ENCODE measurements around the gene PEMT. TPM values are rescaled to one million over a fixed set of nuclear protein-coding genes. Genes with fewer than 3 reads are reported as not detected.
A peak's percentile ranks its signal among the peaks of the same experiment; 100 is the strongest.

PEMT gene
- total and polyA plus RNA-seq, 5 experiments from 2014 or later, result 15.2 to 31.3 (median 27.5) TPM

DNA sequence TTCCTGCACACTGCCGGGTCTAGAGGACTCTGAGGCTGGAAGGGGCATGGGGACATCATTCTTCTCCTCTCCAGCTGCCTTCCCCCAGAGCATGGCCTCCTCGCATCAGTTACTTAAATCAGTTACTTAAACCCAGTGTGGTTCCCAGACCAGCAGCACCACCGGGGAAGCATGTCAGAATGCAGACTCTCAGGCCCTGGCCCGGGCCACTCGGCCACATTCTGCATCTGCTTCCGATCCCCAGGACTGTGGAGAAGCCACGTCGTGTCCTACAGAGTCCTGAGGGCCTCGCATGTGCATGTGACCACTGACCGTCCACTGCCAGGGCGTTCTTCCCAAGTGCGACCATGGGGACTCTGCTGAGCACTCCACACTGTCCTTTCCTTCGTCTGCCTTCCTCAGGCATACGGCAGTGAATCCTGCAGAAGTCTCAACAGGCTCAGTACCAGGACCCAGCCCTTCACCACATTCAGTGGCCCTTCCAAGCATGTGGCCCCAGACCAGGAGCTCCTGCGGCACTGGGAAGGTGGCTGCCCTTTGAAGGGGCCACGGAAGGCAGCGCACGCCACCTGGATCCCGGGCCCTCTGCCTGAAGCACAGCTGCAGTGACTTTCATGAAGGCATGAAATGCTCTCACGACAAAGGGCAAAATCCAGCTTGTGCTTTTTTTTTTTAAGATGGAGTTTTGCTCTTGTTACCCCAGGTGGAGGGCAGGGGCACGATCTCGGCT lies 48.4 kb downstream of the PEMT start:
- H3K27ac Mint-ChIP-seq, result no peak overlapping the region
- POLR2A ChIA-PET, result no interaction called here
- ATAC-seq, result no peak
- peaks cover 0 to 2% (median 0%) of the 10 kb centered on the region in 4 donors for H3K4me1 Mint-ChIP-seq
- peak in 1 of 10 donors; percentile 58 for DNase-seq
- H3K27me3 Mint-ChIP-seq, result no peaks in the 10 kb centered on the region
- no peaks in the 10 kb centered on the region for H3K36me3 Mint-ChIP-seq
- no peak overlapping the region for H3K4me3 Mint-ChIP-seq
- H3K9me3 Mint-ChIP-seq, result peaks cover 0 to 1% (median 0%) of the 10 kb centered on the region in 9 donors

- no peak for ATAC-seq
- no peaks in the 10 kb centered on the region for H3K36me3 Mint-ChIP-seq
- POLR2A ChIA-PET, result interaction anchor here (0.6 kb wide), 1 partner anchor 279 kb away, joined by 5 read pairs; no protein-coding TSS in a partner anchor
- DNase-seq, result peak in 1 of 10 donors; percentile 41
- H3K4me3 Mint-ChIP-seq, result no peak overlapping the region
- H3K27ac Mint-ChIP-seq, result no peak overlapping the region
- no peaks in the 10 kb centered on the region for H3K4me1 Mint-ChIP-seq
- no peaks in the 10 kb centered on the region for H3K9me3 Mint-ChIP-seq
- H3K27me3 Mint-ChIP-seq, result no peaks in the 10 kb centered on the region
These were observed 49.9 kb downstream of the PEMT start for GRCh38 chr17:17541640-17542001.

DNA sequence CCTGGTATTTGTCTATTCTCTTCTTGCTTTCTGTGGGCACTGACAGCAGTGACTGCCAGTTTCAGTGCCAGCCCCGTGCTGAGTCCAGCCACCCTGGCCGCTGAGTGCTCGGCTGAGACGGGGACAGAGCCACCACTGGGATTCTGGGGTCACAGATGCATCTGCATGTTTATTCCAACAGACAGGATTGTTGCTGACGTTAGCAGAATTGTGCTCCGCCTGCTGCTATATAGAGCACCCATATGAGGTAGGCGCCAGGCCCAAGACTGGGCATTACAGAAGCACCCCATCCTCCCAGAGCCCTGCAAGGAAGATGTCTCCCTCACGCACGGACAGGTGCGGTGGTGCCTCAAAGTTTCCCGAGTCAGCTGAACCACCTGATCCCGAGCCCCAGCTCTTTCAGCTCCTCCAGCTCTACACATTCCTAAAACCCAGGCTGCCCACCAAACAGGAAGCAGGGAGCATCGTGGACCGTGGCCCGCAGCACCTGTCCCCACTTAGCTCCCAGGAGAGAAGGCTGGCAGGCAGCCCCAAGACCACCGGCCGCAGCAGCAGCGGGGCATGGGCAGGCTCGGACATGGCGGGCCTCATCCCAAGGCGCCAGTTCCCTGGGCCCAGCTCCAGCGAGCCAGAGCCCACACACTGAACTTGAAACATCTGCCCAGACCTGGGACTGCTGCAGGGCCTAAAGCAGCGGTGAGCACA lies 50.4 kb downstream of the PEMT start:
- Mint-ChIP-seq H3K36me3 (no peaks in the 10 kb centered on the region), H3K27ac (no peak overlapping the region), H3K4me3 (no peak overlapping the region), H3K4me1 (no peaks in the 10 kb centered on the region), H3K9me3 (no peaks in the 10 kb centered on the region), H3K27me3 (no peaks in the 10 kb centered on the region)
- POLR2A ChIA-PET, result no interaction called here
- ATAC-seq (no peak), DNase-seq (peak in 1 of 10 donors; percentile 35)

GRCh38 chr17:17540278-17540906 lies 51.1 kb downstream of the PEMT start:
- H3K9me3 Mint-ChIP-seq, result no peaks in the 10 kb centered on the region
- H3K36me3 Mint-ChIP-seq, result no peaks in the 10 kb centered on the region
- no peaks in the 10 kb centered on the region for H3K4me1 Mint-ChIP-seq
- DNase-seq, result no peak
- H3K27ac Mint-ChIP-seq, result no peak overlapping the region
- POLR2A ChIA-PET, result no interaction called here
- H3K27me3 Mint-ChIP-seq, result no peaks in the 10 kb centered on the region
- no peak for ATAC-seq
- H3K4me3 Mint-ChIP-seq, result no peak overlapping the region

GRCh38 chr17:17539591-17539990 lies 51.9 kb downstream of the PEMT start:
- POLR2A ChIA-PET, result no interaction called here
- DNase-seq (no peak), ATAC-seq (no peak)
- Mint-ChIP-seq H3K9me3 (no peaks in the 10 kb centered on the region), H3K27me3 (no peaks in the 10 kb centered on the region), H3K36me3 (no peaks in the 10 kb centered on the region), H3K4me1 (no peaks in the 10 kb centered on the region), H3K4me3 (no peak overlapping the region), H3K27ac (no peak overlapping the region)

GRCh38 chr17:17538417-17539391 lies 52.8 kb downstream of the PEMT start:
- H3K36me3 Mint-ChIP-seq, result no peaks in the 10 kb centered on the region
- H3K9me3 Mint-ChIP-seq, result no peaks in the 10 kb centered on the region
- POLR2A ChIA-PET, result no interaction called here
- no peak for ATAC-seq
- no peak for DNase-seq
- H3K4me3 Mint-ChIP-seq, result no peak overlapping the region
- no peaks in the 10 kb centered on the region for H3K27me3 Mint-ChIP-seq
- H3K4me1 Mint-ChIP-seq, result no peaks in the 10 kb centered on the region
- peak overlapping the region in 1 of 10 donors; percentile 20 for H3K27ac Mint-ChIP-seq

DNA sequence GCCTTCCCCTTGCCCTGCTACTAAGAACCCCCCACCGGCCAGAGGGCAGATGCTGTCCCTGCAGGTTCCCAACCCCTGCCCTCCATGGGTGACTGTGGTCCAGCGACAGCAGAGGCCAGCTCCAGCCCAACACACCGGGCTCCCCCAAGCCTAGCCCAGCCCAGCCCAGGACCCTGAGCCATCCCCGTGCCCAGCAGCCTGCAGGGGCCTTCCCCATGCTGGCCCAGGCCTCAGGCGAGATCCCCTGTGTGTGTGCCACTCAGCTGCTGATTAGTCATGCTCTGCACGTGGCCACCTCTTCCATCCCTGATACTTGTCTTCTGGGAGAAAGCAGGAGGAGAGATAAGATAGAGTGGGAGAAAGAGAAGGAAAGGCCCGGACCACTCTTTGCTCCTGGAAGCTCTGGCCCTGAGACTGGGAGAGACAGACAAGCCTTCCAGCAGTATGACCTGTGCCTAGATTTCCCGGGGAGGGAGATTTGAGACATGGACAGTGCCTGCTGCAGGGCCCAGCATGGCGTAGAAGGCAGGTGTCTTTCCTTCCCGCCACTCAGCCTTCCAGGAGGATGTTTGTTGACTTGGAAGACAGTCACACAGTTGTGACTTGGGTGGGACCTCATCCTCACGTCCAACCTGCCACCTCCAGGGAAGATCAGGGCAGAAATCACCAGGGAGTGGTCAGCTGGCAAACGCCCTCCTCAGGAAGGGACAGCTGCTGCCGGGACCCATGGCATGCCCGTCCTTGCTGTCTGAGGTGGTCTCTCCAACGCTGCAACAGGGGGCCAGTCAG lies 54.0 kb downstream of the PEMT start:
- Mint-ChIP-seq H3K27me3 (no peaks in the 10 kb centered on the region), H3K27ac (no peak overlapping the region), H3K36me3 (no peaks in the 10 kb centered on the region), H3K4me3 (no peak overlapping the region), H3K4me1 (peaks cover 0 to 2% (median 0%) of the 10 kb centered on the region in 4 donors), H3K9me3 (no peaks in the 10 kb centered on the region)
- ATAC-seq, result no peak
- POLR2A ChIA-PET, result interaction anchor here (0.5 kb wide), 1 partner anchor 1705 kb away, joined by 4 read pairs; no protein-coding TSS in a partner anchor
- DNase-seq, result no peak

- H3K4me1 Mint-ChIP-seq, result peaks cover 0 to 2% (median 0%) of the 10 kb centered on the region in 4 donors
These were observed 54.8 kb downstream of the PEMT start for GRCh38 chr17:17536702-17537101.

GRCh38 chr17:17535957-17536356 lies 55.6 kb downstream of the PEMT start:
- H3K4me3 Mint-ChIP-seq, result no peak overlapping the region
- H3K4me1 Mint-ChIP-seq, result peaks cover 0 to 2% (median 0%) of the 10 kb centered on the region in 4 donors
- no peaks in the 10 kb centered on the region for H3K27me3 Mint-ChIP-seq
- DNase-seq (peak in 1 of 10 donors; percentile 1), ATAC-seq (no peak)
- POLR2A ChIA-PET, result no interaction called here
- no peaks in the 10 kb centered on the region for H3K9me3 Mint-ChIP-seq
- no peaks in the 10 kb centered on the region for H3K36me3 Mint-ChIP-seq
- H3K27ac Mint-ChIP-seq, result no peak overlapping the region

More at GRCh38 chr17:17536702-17537101, 54.8 kb downstream of the PEMT start:
- H3K9me3 Mint-ChIP-seq, result no peaks in the 10 kb centered on the region
- DNase-seq (peak in 1 of 10 donors; percentile 58), ATAC-seq (no peak)
- H3K36me3 Mint-ChIP-seq, result no peaks in the 10 kb centered on the region
- H3K4me3 Mint-ChIP-seq, result no peak overlapping the region
- no peak overlapping the region for H3K27ac Mint-ChIP-seq
- POLR2A ChIA-PET, result no interaction called here
- no peaks in the 10 kb centered on the region for H3K27me3 Mint-ChIP-seq

- no peaks in the 10 kb centered on the region for H3K36me3 Mint-ChIP-seq
- ATAC-seq, result no peak
- POLR2A ChIA-PET, result no interaction called here
- DNase-seq, result no peak
- H3K27ac Mint-ChIP-seq, result peak overlapping the region in 1 of 10 donors; percentile 66
- no peaks in the 10 kb centered on the region for H3K9me3 Mint-ChIP-seq
- H3K27me3 Mint-ChIP-seq, result no peaks in the 10 kb centered on the region
- H3K4me3 Mint-ChIP-seq, result no peak overlapping the region
- H3K4me1 Mint-ChIP-seq, result peaks cover 0 to 2% (median 0%) of the 10 kb centered on the region in 4 donors
These were observed 57.5 kb downstream of the PEMT start for GRCh38 chr17:17533901-17534441.

DNA sequence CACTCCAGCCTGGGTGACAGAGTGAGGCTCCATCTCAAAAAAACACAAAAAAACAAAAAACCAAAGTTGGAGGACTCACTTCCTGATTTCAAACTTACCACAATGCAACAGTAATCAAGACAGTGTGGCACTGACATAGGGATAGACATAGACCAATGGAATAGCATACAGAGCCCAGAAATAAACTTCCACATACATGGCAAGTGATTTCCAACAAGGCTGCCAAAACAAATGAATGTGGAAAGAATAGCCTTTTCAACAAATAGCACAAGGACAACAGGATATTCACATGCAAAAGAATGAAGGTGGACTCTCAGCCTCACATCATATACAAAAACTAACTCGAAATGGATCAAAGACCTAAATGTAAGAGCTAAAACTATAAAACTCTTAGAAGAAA lies 58.5 kb downstream of the PEMT start:
- Mint-ChIP-seq H3K36me3 (no peaks in the 10 kb centered on the region), H3K9me3 (no peaks in the 10 kb centered on the region), H3K27me3 (no peaks in the 10 kb centered on the region), H3K4me3 (no peak overlapping the region), H3K4me1 (peaks cover 0 to 2% (median 0%) of the 10 kb centered on the region in 4 donors), H3K27ac (peak overlapping the region in 2 of 10 donors; percentile 37 to 43)
- no peak for DNase-seq
- POLR2A ChIA-PET, result no interaction called here
- ATAC-seq, result no peak

Measured in naive thymus-derived CD8-positive, alpha-beta T cell (primary cell).